Vagina (tissue), 2 donors: ENCODE measurements around the gene GBP7. TPM values are rescaled to one million over a fixed set of nuclear protein-coding genes. Genes with fewer than 3 reads are reported as not detected.
A peak's percentile ranks its signal among the peaks of the same experiment; 100 is the strongest.

Source experiments
- DNase-seq, 2 donors: peaks; one replicate each; pipeline ENCODE4 v3.0.0-alpha.2; 2017; ENCODE audit errors: extremely low spot score in 2 of 2
- H3K27ac ChIP-seq: fragments of 200-600 bp; sonication (generic); one replicate; pipeline ENCODE4 v1.5.1; 2019
- H3K27me3 ChIP-seq: fragments of 200-600 bp; sonication (generic); one replicate; pipeline ENCODE4 v1.5.1; 2019
- H3K36me3 ChIP-seq, 2 donors: fragments of 200-600 bp; sonication (generic); one replicate each; pipeline ENCODE4 v1.5.1; 2017 to 2019
- H3K4me1 ChIP-seq: fragments of 200-600 bp; sonication (generic); one replicate; pipeline ENCODE4 v1.5.1; 2019
- H3K4me3 ChIP-seq, 2 donors: fragments of 200-600 bp; sonication (generic); 1 replicate in 1 of 2; 2 replicates in 1 of 2; pipeline ENCODE4 v1.5.1; 2016 to 2019
- H3K9me3 ChIP-seq: fragments of 200-600 bp; sonication (generic); one replicate; pipeline ENCODE4 v1.5.1; 2019
- POLR2A ChIP-seq, 2 donors: fragments of 450-650 bp; IDR thresholded peaks; one replicate each; pipeline ENCODE4 v1.6.1; 2017; ENCODE audit warnings: antibody characterized with exemption in 2 of 2, mild to moderate bottlenecking in 2 of 2, moderate library complexity in 2 of 2
- POLR2AphosphoS5 ChIP-seq, 2 donors: sonication (generic); formaldehyde crosslinking; IDR thresholded peaks; one replicate each; pipeline ENCODE4 v1.9.0; 2017; ENCODE audit warnings: antibody characterized with exemption in 2 of 2, mild to moderate bottlenecking in 2 of 2, low read depth in 1 of 2; ENCODE audit not compliant: insufficient read depth in 1 of 2
- intact Hi-C: fragments of 100-400 bp; cut with DNase I; formaldehyde crosslinking; loops from one replicate; pipeline ENCODE4 v1.15.1; 2023
- total RNA-seq: library from RNA; depleted of rRNA; stranded (reverse); fragments of >200 nt; gene quantifications from one replicate; pipeline ENCODE4 v1.2.3, GENCODE V29; 2016
- TF ChIP-seq, protein P1 (sequence below), 3 experiments: fragments of 450-650 bp in 2 of 3; fragments of 200-600 bp in 1 of 3; sonication (generic) in 1 of 3; IDR thresholded peaks; one replicate each; pipeline ENCODE4 v1.5.1; 2017 to 2019; ENCODE audit warnings: antibody characterized with exemption in 3 of 3, mild to moderate bottlenecking in 2 of 3, moderate library complexity in 2 of 3

The GBP7 gene
- total RNA-seq, 1 donor from 2014 or later: not detected

DNA sequence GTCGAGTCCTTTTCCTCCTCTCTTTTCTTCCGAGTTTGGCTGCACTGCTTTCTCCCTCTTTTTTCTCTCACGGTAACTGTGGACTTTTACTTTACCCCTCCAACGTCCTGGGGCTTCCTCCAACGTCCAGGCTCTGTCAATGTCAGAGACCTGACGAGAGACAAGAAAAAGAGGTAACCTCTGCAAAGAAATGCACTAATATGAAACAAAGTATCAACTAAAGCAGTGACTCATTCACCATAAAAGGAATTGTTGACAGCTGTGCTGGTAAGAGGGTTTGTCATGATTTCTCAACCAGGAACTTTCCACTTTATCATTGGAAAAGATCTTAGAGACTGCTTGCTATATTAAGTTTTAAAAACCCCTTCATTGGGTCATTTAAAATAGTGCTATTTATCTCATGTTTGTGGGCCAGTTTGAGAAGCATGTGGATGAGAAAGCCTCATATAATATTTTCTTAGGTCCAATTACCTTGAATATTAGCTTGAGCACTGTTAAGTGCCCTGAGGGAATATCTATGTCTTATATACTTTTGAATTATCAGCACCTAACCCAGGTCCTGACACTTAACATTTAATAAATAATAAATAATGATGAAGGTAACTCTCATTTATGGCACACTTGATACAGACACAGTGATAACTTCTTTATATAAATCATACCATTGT lies 49.8 kb downstream of the GBP7 start, which contains the start of gene GBP2:
Gene GBP2 (minus strand): TSS at position 202 of the 668 bp plus-strand sequence. CDS start 4,148 bp downstream, outside the sequence.
- Histone ChIP-seq H3K36me3 (peaks cover 0 to 6% of the 10 kb centered on the region in 2 donors), H3K27me3 (no peaks in the 10 kb centered on the region), H3K27ac (peak within 1 kb of the TSS; percentile 92), H3K4me1 (peaks cover 61% of the 10 kb centered on the region), H3K9me3 (no peaks in the 10 kb centered on the region), H3K4me3 (peak within 1 kb of the TSS; percentile 61 to 64)
- intact Hi-C loops: loop anchor here (1.0 kb wide), 1 partner anchor 21 kb away; no protein-coding TSS in a partner anchor
- DNase-seq: no peak
- TF ChIP-seq POLR2AphosphoS5 (IDR thresholded peaks at IDR 0.05; ENCODE audit: insufficient read depth in 1 of 2, low read depth in 1 of 2): peak; percentile 65 to 98
- TF ChIP-seq, protein P1, sequence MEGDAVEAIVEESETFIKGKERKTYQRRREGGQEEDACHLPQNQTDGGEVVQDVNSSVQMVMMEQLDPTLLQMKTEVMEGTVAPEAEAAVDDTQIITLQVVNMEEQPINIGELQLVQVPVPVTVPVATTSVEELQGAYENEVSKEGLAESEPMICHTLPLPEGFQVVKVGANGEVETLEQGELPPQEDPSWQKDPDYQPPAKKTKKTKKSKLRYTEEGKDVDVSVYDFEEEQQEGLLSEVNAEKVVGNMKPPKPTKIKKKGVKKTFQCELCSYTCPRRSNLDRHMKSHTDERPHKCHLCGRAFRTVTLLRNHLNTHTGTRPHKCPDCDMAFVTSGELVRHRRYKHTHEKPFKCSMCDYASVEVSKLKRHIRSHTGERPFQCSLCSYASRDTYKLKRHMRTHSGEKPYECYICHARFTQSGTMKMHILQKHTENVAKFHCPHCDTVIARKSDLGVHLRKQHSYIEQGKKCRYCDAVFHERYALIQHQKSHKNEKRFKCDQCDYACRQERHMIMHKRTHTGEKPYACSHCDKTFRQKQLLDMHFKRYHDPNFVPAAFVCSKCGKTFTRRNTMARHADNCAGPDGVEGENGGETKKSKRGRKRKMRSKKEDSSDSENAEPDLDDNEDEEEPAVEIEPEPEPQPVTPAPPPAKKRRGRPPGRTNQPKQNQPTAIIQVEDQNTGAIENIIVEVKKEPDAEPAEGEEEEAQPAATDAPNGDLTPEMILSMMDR (IDR thresholded peaks at IDR 0.05): no peak
- TF ChIP-seq POLR2A (IDR thresholded peaks at IDR 0.05): peak in 1 of 2 donors; percentile 76

DNA sequence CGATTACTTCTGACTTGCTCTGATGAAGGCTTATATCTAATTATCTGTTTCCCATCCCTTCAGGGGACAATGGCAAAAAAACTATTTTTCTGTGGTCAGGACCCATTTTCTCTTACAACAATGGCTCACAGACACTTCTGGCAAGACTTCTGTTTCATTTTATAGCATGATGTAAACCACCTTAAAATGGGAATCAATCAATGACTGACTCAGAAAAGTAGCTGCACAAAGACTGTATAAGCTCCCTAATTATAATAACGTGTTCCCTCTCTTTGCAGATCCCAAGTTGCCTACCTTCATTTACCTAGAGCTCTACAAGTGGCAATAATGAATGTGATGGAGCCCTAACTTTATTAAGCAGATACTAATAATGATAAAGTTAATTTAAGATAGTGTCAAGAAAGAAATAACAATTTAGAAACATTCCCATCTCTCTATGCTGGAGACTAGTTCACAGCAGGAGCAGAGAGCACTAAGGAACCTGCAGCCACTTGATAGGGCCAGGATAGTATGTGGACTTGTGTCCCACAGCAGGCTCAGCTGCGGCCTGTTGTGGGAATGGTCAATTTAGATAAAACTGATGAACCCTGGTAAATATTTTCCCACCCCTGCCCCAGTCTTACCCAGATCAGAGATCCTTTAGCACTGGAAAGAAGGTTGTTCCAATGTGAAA lies 50.4 kb downstream of the GBP7 start:
- TF ChIP-seq POLR2A (IDR thresholded peaks at IDR 0.05): no peak
- no peak for TF ChIP-seq POLR2AphosphoS5 (IDR thresholded peaks at IDR 0.05; ENCODE audit: insufficient read depth in 1 of 2, low read depth in 1 of 2)
- TF ChIP-seq, protein P1 (IDR thresholded peaks at IDR 0.05): no peak
- H3K27me3 ChIP-seq: no peaks in the 10 kb centered on the region
- peaks cover 0 to 11% of the 10 kb centered on the region in 2 donors for H3K36me3 ChIP-seq
- peak overlapping the region; percentile 61 to 64 for H3K4me3 ChIP-seq
- intact Hi-C loops: no loop called here
- peaks cover 58% of the 10 kb centered on the region for H3K4me1 ChIP-seq
- no peak for DNase-seq
- H3K9me3 ChIP-seq: no peaks in the 10 kb centered on the region
- peak overlapping the region; percentile 92 for H3K27ac ChIP-seq

DNA sequence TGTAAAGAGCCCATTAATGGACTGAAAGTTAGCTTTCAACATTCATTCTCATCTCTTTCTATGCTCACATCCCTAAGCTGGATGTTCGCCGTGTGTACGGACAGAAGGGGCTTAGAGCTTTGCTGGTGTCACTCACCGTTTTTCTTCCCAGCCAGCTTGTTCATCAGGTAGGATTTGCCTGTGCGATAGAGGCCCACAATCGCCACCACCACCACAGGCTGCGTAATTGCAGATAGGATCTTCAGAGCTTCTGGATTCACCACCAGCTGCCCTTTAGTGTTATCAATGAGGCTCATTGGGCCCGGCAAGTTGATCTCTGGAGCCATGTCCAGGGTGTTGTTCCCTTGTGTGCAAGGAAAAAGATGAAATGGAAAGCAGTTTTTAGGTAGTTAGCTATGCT lies 54.2 kb downstream of the GBP7 start:
- H3K4me3 ChIP-seq: no peak overlapping the region
- intact Hi-C loops: no loop called here
- TF ChIP-seq POLR2A (IDR thresholded peaks at IDR 0.05): no peak
- TF ChIP-seq, protein P1 (IDR thresholded peaks at IDR 0.05): no peak
- no peak for TF ChIP-seq POLR2AphosphoS5 (IDR thresholded peaks at IDR 0.05; ENCODE audit: insufficient read depth in 1 of 2, low read depth in 1 of 2)
- no peaks in the 10 kb centered on the region for H3K9me3 ChIP-seq
- no peak for DNase-seq
- no peaks in the 10 kb centered on the region for H3K27me3 ChIP-seq
- no peak overlapping the region for H3K27ac ChIP-seq
- H3K36me3 ChIP-seq: peaks cover 4 to 48% of the 10 kb centered on the region in 2 donors
- peaks cover 35% of the 10 kb centered on the region for H3K4me1 ChIP-seq

DNA sequence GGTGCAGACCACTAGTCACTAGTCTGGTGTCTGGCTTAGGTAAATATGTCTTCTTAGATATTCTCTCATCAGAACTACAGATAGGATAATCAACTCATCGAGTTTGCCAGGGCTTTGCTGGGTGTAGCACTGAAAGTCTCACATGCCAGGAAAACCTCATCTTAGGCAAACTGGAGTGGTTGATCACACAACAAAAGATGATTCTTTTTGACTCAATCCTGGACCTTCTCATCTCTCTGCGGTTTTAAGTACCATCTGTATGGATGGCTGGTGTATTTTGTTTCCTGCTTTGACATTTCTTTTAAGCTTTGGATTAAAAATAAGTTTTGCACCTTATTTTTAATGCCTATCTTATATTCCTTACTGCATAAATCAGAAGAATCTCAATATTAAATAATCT lies 61.1 kb downstream of the GBP7 start:
- intact Hi-C loops: no loop called here
- no peaks in the 10 kb centered on the region for H3K9me3 ChIP-seq
- no peaks in the 10 kb centered on the region for H3K4me1 ChIP-seq
- H3K27me3 ChIP-seq: no peaks in the 10 kb centered on the region
- TF ChIP-seq POLR2A (IDR thresholded peaks at IDR 0.05): no peak
- TF ChIP-seq, protein P1 (IDR thresholded peaks at IDR 0.05): no peak
- TF ChIP-seq POLR2AphosphoS5 (IDR thresholded peaks at IDR 0.05; ENCODE audit: insufficient read depth in 1 of 2, low read depth in 1 of 2): no peak
- peaks cover 0 to 93% of the 10 kb centered on the region in 2 donors for H3K36me3 ChIP-seq
- DNase-seq: no peak
- no peak overlapping the region for H3K27ac ChIP-seq
- H3K4me3 ChIP-seq: no peak overlapping the region
